GM12878 (cell line): ENCODE data around the gene GALNT18.

Experiments
- REST ChIP-seq: IDR thresholded peaks from 2 replicates; pipeline ENCODE4 v1.6.1; 2012; ENCODE audit warnings: mild to moderate bottlenecking, low read depth, low read length
- SRF ChIP-seq, 2 experiments: IDR thresholded peaks; 2 replicates each; pipeline ENCODE4 v1.6.1; 2011; ENCODE audit warnings: low read depth in 2 of 2, low read length in 2 of 2, mild to moderate bottlenecking in 1 of 2, moderate library complexity in 1 of 2

- TF ChIP-seq SRF (IDR thresholded peaks at IDR 0.05; ENCODE audit: low read depth in 2 of 2, low read length in 2 of 2) (no peak), REST (no peak)
Observed at GRCh38 chr11:11414996-11415395, 206.8 kb downstream of the GALNT18 start.
